ENCODE results near the gene HS1BP3. TPM values are rescaled to one million over a fixed set of nuclear protein-coding genes. Genes with fewer than 3 reads are reported as not detected.
A peak's percentile ranks its signal among the peaks of the same experiment; 100 is the strongest.

The HS1BP3 gene
- total and polyA plus RNA-seq, 2 of the 13 experiments (the other 11 are each of a cell fraction or from before 2014, with no cell fraction given), result 15.2 to 22.0 TPM

GRCh38 chr2:20578895-20579825 is 71.7 kb downstream of the HS1BP3 start (continued):
- TF ChIP-seq THAP8 (CRISPR knock-in tag; IDR thresholded peaks at IDR 0.05; ENCODE audit: borderline replicate concordance), result no peak
- TF ChIP-seq NPAS2 (CRISPR knock-in tag; IDR thresholded peaks at IDR 0.05; ENCODE audit: borderline replicate concordance), result no peak
- peak; percentile 100 for TF ChIP-seq ETV5 (CRISPR knock-in tag; IDR thresholded peaks at IDR 0.05; ENCODE audit: borderline replicate concordance)
- TF ChIP-seq MXD4 (CRISPR knock-in tag; IDR thresholded peaks at IDR 0.05), result peak; percentile 56; the same call in 1 of the 2 replicates
- TF ChIP-seq MIXL1 (CRISPR knock-in tag; IDR thresholded peaks at IDR 0.05), result peak; percentile 75
- TF ChIP-seq MTA3 (CRISPR knock-in tag; IDR thresholded peaks at IDR 0.05), result no peak
- TF ChIP-seq NFYB (CRISPR knock-in tag; IDR thresholded peaks at IDR 0.05), result peak; percentile 42; the same call in 1 of the 2 replicates
- no peak for TF ChIP-seq SP140L (CRISPR knock-in tag; IDR thresholded peaks at IDR 0.05; ENCODE audit: borderline replicate concordance)
- TF ChIP-seq ZNF432 (CRISPR knock-in tag; IDR thresholded peaks at IDR 0.05; ENCODE audit: borderline replicate concordance), result no peak
- TF ChIP-seq, protein P1, sequence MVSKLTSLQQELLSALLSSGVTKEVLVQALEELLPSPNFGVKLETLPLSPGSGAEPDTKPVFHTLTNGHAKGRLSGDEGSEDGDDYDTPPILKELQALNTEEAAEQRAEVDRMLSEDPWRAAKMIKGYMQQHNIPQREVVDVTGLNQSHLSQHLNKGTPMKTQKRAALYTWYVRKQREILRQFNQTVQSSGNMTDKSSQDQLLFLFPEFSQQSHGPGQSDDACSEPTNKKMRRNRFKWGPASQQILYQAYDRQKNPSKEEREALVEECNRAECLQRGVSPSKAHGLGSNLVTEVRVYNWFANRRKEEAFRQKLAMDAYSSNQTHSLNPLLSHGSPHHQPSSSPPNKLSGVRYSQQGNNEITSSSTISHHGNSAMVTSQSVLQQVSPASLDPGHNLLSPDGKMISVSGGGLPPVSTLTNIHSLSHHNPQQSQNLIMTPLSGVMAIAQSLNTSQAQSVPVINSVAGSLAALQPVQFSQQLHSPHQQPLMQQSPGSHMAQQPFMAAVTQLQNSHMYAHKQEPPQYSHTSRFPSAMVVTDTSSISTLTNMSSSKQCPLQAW (CRISPR knock-in tag; IDR thresholded peaks at IDR 0.05), result peak; percentile 91
- no peak for TF ChIP-seq ZNF740 (CRISPR knock-in tag; IDR thresholded peaks at IDR 0.05)
- TF ChIP-seq NCOA5 (CRISPR knock-in tag; IDR thresholded peaks at IDR 0.05), result no peak
- TF ChIP-seq YEATS4 (CRISPR knock-in tag; IDR thresholded peaks at IDR 0.05; ENCODE audit: borderline replicate concordance), result no peak; the same call in 1 of the 2 replicates
- TF ChIP-seq GZF1 (CRISPR knock-in tag; IDR thresholded peaks at IDR 0.05), result peak; percentile 88; the same call in 1 of the 2 replicates
- no peak; the same call in 1 of the 2 replicates for TF ChIP-seq MEIS1 (CRISPR knock-in tag; IDR thresholded peaks at IDR 0.05; ENCODE audit: borderline replicate concordance)
- peak; percentile 46; the same call in 1 of the 2 replicates for TF ChIP-seq NFYC (CRISPR knock-in tag; IDR thresholded peaks at IDR 0.05)
- TF ChIP-seq ZMAT3 (CRISPR knock-in tag; conservative IDR thresholded peaks at IDR 0.05), result peak; percentile 75
- no peak for TF ChIP-seq PAF1 (CRISPR knock-in tag; IDR thresholded peaks at IDR 0.05)
- TF ChIP-seq HOMEZ (CRISPR knock-in tag; IDR thresholded peaks at IDR 0.05; ENCODE audit: low read depth), result peak; percentile 82; the same call in 1 of the 2 replicates
- peak; percentile 76; the same call in 1 of the 2 replicates for TF ChIP-seq MXD1 (CRISPR knock-in tag; IDR thresholded peaks at IDR 0.05)
- no peak for TF ChIP-seq ZNF326 (CRISPR knock-in tag; IDR thresholded peaks at IDR 0.05; ENCODE audit: borderline replicate concordance)

All from HepG2 (cell line).